ENCODE results near the gene LDB2. TPM values are rescaled to one million over a fixed set of nuclear protein-coding genes. Genes with fewer than 3 reads are reported as not detected.

LDB2 gene
- total and polyA plus RNA-seq, 2 of the 8 experiments (the other 6 are each of a cell fraction or from before 2014, with no cell fraction given) = 57.0 to 140 TPM

DNA sequence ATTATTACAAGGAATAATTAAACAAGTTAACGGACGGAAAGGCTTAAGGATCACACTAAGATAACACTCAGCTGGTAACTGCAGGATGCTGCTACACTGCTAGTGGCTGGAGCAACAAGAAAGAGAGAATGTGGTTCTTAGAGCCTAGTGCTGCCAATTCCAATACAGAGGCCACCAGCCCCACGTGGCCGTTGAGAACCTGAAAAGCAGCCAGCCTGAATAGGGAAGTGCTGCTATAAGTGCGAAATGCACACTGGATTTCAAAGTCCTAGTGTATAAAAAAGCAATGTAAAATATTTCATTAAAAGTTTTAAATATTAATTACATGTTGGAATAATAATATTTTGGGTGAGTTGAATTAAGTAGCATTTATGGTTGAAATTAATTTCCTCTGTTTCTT is 414.9 kb downstream of the LDB2 start:
- no peak overlapping the region for H3K18ac ChIP-seq (ENCODE audit: extremely low read depth, low read length)
- no peak overlapping the region for H2BK15ac ChIP-seq (ENCODE audit: low read length)
- H3K4ac ChIP-seq (replicated peaks; ENCODE audit: insufficient read length, low read depth, low read length) = no peak overlapping the region
- H2AK5ac ChIP-seq (ENCODE audit: low read depth, low read length) = no peak overlapping the region
- no peak overlapping the region for H3K56ac ChIP-seq (replicated peaks; ENCODE audit: insufficient read length, low read depth, low read length)
- H3K4me3 ChIP-seq (ENCODE audit: extremely low read depth in 1 of 4, insufficient read depth in 2 of 4, low read depth in 3 of 4, low read length in 4 of 4) = no peak overlapping the region
- H3K36me3 ChIP-seq (ENCODE audit: control insufficient read depth in 2 of 4, insufficient read depth in 4 of 4, low read length in 3 of 4) = no peaks in the 10 kb centered on the region
- no peak overlapping the region for H3K4me2 ChIP-seq (ENCODE audit: insufficient read depth in 1 of 2, low read depth in 2 of 2, low read length in 2 of 2)
- H3K14ac ChIP-seq (ENCODE audit: insufficient read length) = no peak overlapping the region
- no peaks in the 10 kb centered on the region for H3K9me3 ChIP-seq (ENCODE audit: insufficient read depth in 2 of 2, low read depth in 1 of 2, low read length in 1 of 2)
- no peaks in the 10 kb centered on the region for H3K4me1 ChIP-seq (replicated peaks in 1 of 4; ENCODE audit: control insufficient read depth in 3 of 4, insufficient read depth in 4 of 4, low read length in 3 of 4)
- DNase-seq (ENCODE audit: low read depth in 1 of 2, low spot score in 2 of 2) (no peak), FAIRE-seq (no peak)
- no peak overlapping the region for H4K5ac ChIP-seq (ENCODE audit: insufficient read length, low read depth, low read length)
- no peaks in the 10 kb centered on the region for H4K20me1 ChIP-seq (replicated peaks in 1 of 2; ENCODE audit: control insufficient read depth in 1 of 2, insufficient read depth in 2 of 2, low read length in 2 of 2)
- H3K79me2 ChIP-seq (ENCODE audit: control insufficient read depth in 1 of 2, insufficient read depth in 2 of 2, low read length in 2 of 2) = no peaks in the 10 kb centered on the region
- TF ChIP-seq CBX5 (IDR thresholded peaks at IDR 0.05; ENCODE audit: low read depth, low read length) (no peak), ZNF274 (IDR thresholded peaks at IDR 0.05; ENCODE audit: borderline replicate concordance, extremely low read depth, low read length) (no peak), ASH2L (IDR thresholded peaks at IDR 0.05; ENCODE audit: low read length) (no peak), CTBP2 (IDR thresholded peaks at IDR 0.05; ENCODE audit: borderline replicate concordance, insufficient read depth, insufficient read length, low read length) (no peak), SP2 (IDR thresholded peaks at IDR 0.05; ENCODE audit: low read length) (no peak), SIN3A (conservative IDR thresholded peaks at IDR 0.05 in 1 of 2, IDR thresholded peaks at IDR 0.05 in 1 of 2; ENCODE audit: low read depth in 1 of 2, low read length in 2 of 2) (no peak), FOSL1 (IDR thresholded peaks at IDR 0.05; ENCODE audit: insufficient read depth, low read depth, low read length) (no peak), RAD21 (IDR thresholded peaks at IDR 0.05 in 1 of 2, conservative IDR thresholded peaks at IDR 0.05 in 1 of 2; ENCODE audit: low read depth in 2 of 2, low read length in 2 of 2) (no peak), GTF2F1 (IDR thresholded peaks at IDR 0.05; ENCODE audit: borderline replicate concordance, low read depth, low read length) (no peak), KDM5A (IDR thresholded peaks at IDR 0.05; ENCODE audit: low read length) (no peak), BACH1 (IDR thresholded peaks at IDR 0.05; ENCODE audit: low read length) (no peak)
- no peaks in the 10 kb centered on the region for H3K23me2 ChIP-seq (ENCODE audit: low read depth, low read length)
- peaks cover 0 to 2% (median 0%) of the 10 kb centered on the region in 4 experiments; a peak in 1 of 7 replicates for H3K27me3 ChIP-seq (replicated peaks in 1 of 4; ENCODE audit: control insufficient read depth in 3 of 4, extremely low read depth in 1 of 4, insufficient read depth in 3 of 4, low read length in 3 of 4)
- no peak overlapping the region for H2BK5ac ChIP-seq (ENCODE audit: low read depth, low read length)
- H3K27ac ChIP-seq (ENCODE audit: low read depth, low read length) = no peak overlapping the region
- ChIA-PET POLR2A (ENCODE audit: partially characterized antibody) (no interaction called here), CTCF (ENCODE audit: partially characterized antibody) (no interaction called here)
- H4K8ac ChIP-seq (ENCODE audit: extremely low read depth, insufficient read depth, low read length) = no peak overlapping the region
- no peak overlapping the region for H3K9ac ChIP-seq (replicated peaks in 1 of 4; ENCODE audit: extremely low read depth in 1 of 4, low read depth in 3 of 4, low read length in 3 of 4)
- no peak overlapping the region for H2BK120ac ChIP-seq (replicated peaks; ENCODE audit: low read depth, low read length)
- no peak overlapping the region for H2BK12ac ChIP-seq (ENCODE audit: low read depth, low read length)
- H3K79me1 ChIP-seq (ENCODE audit: low read depth, low read length) = no peaks in the 10 kb centered on the region
- H2AFZ ChIP-seq (ENCODE audit: low read length) = no peak overlapping the region
- no peak overlapping the region for H3K23ac ChIP-seq (ENCODE audit: insufficient read length)
- 90% methylated on average over 5 of the region's 5 CpGs; no CpG with 5 or more reads in 1 of the 2 experiments for WGBS, 2 experiments (ENCODE audit: extremely low coverage in 1 of 2, insufficient coverage in 1 of 2, insufficient read length in 1 of 2, insufficient replicate concordance in 2 of 2, low coverage in 1 of 2, low lambda C conversion rate in 2 of 2, missing lambda C conversion rate in 1 of 2)
- H2BK20ac ChIP-seq (ENCODE audit: low read length) = no peak overlapping the region
- no peak overlapping the region for H4K91ac ChIP-seq (replicated peaks; ENCODE audit: insufficient read length, low read length)

Data from H1 (cell line).